SHP77 treated with DMSO at 0.1 percent for 48 hours (cell line): Measurements from ENCODE around the gene MYO15A.

Experiments used
- DNase-seq: peaks from one replicate; lab custom pipeline; 2025; lab: John Stamatoyannopoulos, UW

The MYO15A gene

DNA sequence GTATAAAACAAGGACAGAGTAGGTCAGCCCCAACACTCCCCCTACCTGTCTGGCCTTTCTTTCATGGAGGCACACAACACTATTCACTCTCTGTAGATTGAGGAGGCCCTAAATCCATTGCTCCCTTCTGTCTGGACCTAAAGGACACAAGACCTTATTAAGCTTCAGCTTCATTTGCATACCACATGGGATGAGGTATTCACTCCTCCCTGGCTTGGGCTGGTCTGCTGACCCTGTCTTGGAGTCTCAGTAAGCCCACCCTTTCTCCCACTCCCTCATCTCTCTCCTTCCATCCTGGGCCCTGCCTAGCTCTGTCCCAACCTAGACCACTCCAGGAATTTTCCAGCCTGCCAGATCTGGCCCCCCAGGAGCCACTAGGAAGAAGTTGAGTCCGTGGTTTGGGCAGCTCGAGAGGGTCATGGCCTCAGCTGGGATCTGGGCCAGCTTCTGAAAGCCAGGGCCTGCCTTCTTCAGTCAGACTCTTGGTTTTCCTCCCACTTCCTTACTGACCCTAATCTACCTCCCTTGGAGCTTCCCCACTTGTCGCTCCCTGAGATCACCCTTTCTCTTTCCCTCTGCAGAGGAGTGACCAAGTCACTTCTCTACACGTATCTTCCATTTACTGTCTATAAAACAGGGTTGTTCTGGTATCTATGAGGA, 110.3 kb downstream of the MYO15A start:
- no peak for DNase-seq

DNA sequence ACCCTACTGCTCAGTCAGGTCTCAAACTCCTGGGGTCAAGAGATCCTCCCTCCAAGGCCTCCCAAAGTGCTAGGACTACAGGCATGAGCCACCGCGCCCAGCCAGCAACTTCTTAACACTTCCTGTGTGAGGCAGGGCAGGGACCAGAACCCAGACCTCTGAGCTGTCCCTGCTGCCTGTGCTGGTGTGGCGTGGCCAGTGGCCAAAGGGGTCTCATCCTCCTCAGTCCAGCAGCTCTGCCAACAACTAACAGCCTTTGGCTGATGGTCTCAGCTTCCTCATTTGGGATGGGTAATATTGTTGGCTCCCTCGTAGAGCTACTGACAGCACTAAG, 115.5 kb downstream of the MYO15A start:
- DNase-seq = no peak

DNA sequence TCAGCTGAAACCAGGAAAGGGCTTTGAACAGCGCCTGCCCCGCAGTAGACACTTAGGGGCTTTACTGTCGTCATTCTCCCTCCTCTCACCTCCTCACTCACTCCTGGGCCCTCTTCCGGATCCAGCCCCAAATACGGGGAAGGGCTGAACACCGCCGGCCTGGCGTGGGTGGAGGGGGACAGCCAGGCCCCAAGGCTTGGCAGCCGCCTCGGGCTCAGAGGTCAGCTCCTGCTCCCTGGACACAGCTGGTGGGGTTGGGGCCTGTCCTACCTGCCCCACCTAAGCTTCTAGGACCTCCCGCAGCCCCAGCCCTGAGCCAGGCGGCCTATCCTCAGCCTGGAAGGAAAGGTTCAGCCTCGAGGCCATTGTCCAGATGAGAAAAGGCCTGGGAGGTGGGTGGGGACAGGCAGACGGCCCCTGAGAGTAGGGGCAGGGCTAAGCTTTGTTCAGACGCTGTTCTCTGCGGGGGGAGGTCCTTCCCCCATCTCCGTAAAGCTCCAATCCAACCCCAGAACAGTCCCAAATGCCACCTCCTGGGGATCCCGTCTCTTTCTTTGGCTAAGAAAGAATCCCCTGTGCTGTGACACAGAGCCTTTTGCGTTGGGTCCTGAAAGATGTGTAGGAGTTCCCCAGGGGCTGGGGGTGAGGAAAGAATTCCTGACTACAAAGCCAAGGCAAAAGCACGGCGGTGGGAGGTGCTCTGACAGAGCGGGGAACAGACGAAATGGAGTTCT, 116.0 kb downstream of the MYO15A start:
- DNase-seq = no peak

DNA sequence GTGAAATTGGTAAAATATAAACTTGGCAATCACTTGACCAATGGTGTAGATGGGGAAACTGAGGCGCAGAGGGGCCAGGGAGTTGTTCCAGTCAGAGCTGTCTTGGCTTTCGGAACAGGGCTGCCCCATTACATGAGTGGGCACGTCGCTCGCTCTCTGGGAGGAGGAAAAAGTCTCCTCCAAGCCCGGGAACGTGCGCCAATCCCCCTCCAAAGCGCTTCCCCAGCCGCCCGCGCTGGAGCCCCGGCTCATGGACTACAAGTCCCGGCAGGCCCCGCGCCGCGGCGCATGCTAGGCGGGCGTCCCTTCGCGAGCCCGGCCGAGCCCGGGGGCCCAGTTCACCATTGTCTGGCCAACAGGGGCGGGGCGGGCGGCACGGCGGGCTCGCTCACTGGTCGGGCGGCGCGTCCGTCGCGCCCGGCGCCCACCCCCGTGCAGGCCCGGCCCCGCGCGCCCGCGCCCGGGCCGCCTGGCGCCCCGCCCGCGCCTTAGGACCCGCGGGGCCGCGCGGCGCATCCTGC, 116.6 kb downstream of the MYO15A start, which contains the start of gene LLGL1:
Gene LLGL1, plus strand, starts transcription at position 515 of the 521 bp plus-strand sequence. CDS start 48 bp downstream, outside the sequence.
- peak; percentile 95 for DNase-seq

DNA sequence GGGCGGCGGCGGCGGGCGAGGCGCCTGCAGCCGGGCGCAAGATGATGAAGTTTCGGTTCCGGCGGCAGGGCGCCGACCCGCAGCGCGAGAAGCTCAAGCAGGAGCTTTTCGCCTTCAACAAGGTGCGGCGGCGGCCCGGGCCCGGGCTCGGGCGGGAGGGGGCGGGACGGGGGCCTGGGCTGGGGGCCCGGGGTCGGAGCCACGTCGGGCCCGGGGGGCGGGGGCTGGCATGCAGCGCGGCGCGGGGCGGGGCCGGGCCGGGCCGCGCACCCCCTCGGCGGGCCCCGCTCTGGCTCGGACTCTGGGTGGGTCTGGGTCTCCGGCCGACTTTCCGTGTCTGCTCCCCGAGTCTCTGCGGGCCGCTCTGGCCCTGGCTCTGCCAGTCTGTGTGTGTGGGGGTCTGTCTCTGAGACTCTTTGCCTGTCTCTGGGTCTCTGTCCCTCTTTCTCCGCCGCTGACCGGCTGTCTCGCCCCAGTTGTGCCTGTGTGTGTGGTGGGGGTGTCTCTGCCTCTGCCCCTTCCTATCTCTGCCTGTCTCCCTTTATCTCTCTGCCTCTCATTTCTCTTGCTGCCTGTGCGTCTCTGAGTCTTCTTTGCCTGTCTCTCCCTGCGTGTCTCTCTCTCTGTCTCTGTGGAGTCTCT, 117.2 kb downstream of the MYO15A start:
- no peak for DNase-seq

DNA sequence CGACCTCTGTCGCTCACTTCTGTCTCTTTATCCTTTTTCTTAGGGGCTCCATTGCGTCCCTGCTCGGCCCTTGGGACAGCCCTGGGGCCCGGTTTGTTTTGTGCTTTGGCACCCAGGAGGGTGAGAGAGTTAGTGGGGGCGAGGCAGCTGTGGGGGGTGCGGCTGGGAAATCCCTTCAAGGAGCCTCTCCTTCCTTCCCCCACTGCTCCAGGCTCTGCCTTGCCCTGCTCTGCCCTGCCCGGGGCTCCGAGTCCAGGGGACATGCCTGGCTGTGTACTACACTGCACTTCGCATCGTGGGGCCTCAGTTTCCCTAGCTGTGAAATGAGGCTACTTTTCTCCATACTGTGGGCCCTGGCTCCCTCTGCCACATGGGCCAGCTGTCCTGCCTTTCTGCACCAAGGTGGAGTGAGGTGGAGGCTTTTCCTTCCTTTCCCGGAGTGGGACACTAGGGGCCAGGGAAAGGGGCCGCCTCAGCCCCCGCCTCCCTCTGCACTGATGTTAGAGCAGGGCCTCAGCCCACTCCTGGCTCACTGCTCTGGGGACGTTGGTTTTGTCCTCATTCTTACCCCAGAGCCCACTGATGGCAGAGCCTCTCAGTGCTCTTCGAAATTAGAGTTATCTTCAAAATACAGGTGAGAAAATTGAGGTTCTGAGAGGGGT, 117.9 kb downstream of the MYO15A start:
- no peak for DNase-seq

DNA sequence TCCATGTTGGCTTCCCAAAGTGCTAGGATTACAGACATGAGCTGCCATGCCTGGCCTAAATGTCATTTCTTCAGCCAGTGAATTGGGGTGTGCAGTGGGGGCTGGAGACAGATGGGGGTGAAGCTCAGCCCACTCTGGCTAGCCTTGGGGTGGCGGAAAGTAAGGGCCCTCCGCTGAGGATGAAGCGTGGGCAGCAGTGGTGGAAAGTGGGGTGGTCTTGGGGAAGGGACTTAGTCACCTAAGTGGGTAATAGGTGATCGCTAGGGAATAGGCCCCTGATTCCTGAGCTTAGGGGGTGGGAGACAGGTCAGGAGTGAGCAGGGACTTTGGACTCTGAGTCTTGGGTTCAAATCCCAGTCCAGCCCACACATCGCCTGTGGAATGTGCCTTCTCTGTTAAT, 119.1 kb downstream of the MYO15A start:
- no peak for DNase-seq

DNA sequence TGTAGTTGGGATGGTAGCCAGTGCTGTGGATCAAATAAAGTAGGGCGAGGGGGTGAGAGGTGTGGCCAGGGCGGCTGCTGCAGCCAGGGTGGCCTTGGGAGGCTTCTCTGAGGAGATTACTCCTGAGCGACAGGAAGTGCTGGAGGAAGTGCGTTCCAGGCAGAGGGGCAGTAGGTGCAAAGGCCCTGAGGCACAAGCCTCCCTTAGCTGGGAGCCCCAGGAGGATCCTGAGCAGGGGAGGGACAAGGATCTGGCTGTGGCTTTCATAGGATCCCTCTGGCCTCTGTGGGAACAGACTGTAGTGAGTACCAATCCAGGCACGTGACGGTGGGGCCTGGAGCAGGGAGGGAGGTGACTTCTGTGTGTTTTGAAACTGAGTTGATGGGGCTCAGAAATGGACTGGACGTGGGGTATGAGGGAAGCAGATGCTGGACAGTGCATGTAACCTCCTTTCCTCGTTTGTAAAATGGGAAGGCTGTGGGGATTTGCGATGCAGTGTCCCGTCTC, 119.7 kb downstream of the MYO15A start:
- no peak for DNase-seq

DNA sequence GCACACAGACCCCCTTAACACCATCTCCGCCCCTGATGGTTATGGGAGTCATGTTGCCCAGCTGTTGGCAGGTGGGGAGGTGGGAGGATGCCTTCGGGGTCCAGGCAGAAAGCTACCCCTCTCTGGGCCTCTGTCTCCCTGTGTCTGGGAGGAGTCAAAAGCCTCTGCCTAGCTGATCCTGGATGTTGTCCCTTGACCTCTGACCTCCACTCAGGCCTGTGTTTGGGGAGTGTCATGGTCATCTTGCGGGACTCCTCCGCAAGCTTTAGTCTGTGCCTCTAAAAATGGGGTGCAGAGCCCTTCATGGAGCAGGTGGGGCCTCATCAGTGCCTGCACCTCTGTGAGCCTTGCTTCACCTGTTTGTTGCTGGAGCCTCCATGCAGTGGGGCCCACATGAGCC, 120.7 kb downstream of the MYO15A start:
- no peak for DNase-seq
